ENCODE results near the gene DDA1. TPM values are rescaled to one million over a fixed set of nuclear protein-coding genes. Genes with fewer than 3 reads are reported as not detected.

The DDA1 gene
- total RNA-seq, 1 donor from 2014 or later = 123 TPM

- no peak overlapping the region for H3K4me2 ChIP-seq (ENCODE audit: low read length)
- H3K9me3 Mint-ChIP-seq (ENCODE audit: unreplicated experiment) = no peaks in the 10 kb centered on the region
Measured at GRCh38 chr19:17347877-17348276, 38.5 kb downstream of the DDA1 start.

DNA sequence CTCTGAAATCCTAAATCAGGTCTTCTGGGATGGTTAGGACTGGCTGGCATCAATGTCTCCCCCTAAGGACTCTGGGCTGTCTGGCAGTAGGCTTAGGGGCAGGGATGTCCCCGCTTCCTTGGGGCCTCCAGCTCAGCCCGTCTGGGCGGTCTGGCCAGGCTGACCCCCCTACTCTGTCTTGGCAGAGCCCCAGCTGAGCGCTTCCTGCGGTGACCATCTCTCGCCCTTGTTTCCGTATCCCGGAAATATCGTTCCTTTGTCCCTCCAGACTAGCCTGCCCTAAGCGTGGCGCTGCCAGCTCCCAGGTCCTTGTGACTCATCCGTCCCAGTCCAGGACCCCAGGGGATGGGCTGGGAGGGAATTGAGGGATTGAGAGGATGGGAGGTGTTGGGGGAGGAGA, 39.3 kb downstream of the DDA1 start:
- H3K9ac ChIP-seq (ENCODE audit: low read length) = peak overlapping the region; percentile 50
- H3K79me2 ChIP-seq (ENCODE audit: insufficient read depth, low read length) = no peaks in the 10 kb centered on the region
- no peaks in the 10 kb centered on the region for H3K36me3 Mint-ChIP-seq (ENCODE audit: low read depth, unreplicated experiment)
- DNase-seq (ENCODE audit: low read depth) (peak; percentile 52), FAIRE-seq (no peak)
- peak overlapping the region; percentile 91 for H2AFZ ChIP-seq (ENCODE audit: low read depth, low read length)
- H3K4me1 Mint-ChIP-seq (ENCODE audit: low read depth, unreplicated experiment) = peaks cover 9% of the 10 kb centered on the region
- TF ChIP-seq CTCF (IDR thresholded peaks at IDR 0.05; ENCODE audit: insufficient read depth, low read depth, low read length) (no peak), EZH2 (IDR thresholded peaks at IDR 0.05; ENCODE audit: insufficient read depth, low read length) (no peak)
- peaks cover 4% of the 10 kb centered on the region for H3K9me3 Mint-ChIP-seq (ENCODE audit: unreplicated experiment)
- H3K27me3 ChIP-seq (ENCODE audit: insufficient read depth, low read length) = no peaks in the 10 kb centered on the region
- H3K4me2 ChIP-seq (ENCODE audit: low read length) = peak overlapping the region; percentile 80
- peak overlapping the region; percentile 45 for H3K4me3 Mint-ChIP-seq (ENCODE audit: unreplicated experiment)
- H4K20me1 ChIP-seq (ENCODE audit: insufficient read depth, low read length) = no peaks in the 10 kb centered on the region
- H3K4me3 ChIP-seq (ENCODE audit: insufficient read depth, low read depth, low read length) = peak overlapping the region; percentile 39
- H3K9me3 ChIP-seq (ENCODE audit: insufficient read depth, low read depth, low read length) = no peaks in the 10 kb centered on the region
- peaks cover 8% of the 10 kb centered on the region for H3K4me1 ChIP-seq (ENCODE audit: insufficient read depth, low read length)
- peaks cover 16% of the 10 kb centered on the region for H3K27me3 Mint-ChIP-seq (ENCODE audit: low read depth, unreplicated experiment)
- no peaks in the 10 kb centered on the region for H3K36me3 ChIP-seq (ENCODE audit: insufficient read depth, low read length)
- H3K27ac Mint-ChIP-seq (ENCODE audit: unreplicated experiment) = no peak overlapping the region
- no peak overlapping the region for H3K27ac ChIP-seq (ENCODE audit: low read depth, low read length)

More at GRCh38 chr19:17347877-17348276, 38.5 kb downstream of the DDA1 start:
- no peaks in the 10 kb centered on the region for H3K79me2 ChIP-seq (ENCODE audit: insufficient read depth, low read length)
- TF ChIP-seq EZH2 (IDR thresholded peaks at IDR 0.05; ENCODE audit: insufficient read depth, low read length) (no peak), CTCF (IDR thresholded peaks at IDR 0.05; ENCODE audit: insufficient read depth, low read depth, low read length) (no peak)
- Mint-ChIP-seq H3K27me3 (ENCODE audit: low read depth, unreplicated experiment) (peaks cover 7% of the 10 kb centered on the region), H3K4me3 (ENCODE audit: unreplicated experiment) (no peak overlapping the region), H3K27ac (ENCODE audit: unreplicated experiment) (peak overlapping the region; percentile 7), H3K36me3 (ENCODE audit: low read depth, unreplicated experiment) (no peaks in the 10 kb centered on the region), H3K4me1 (ENCODE audit: low read depth, unreplicated experiment) (peaks cover 9% of the 10 kb centered on the region)
- no peaks in the 10 kb centered on the region for H4K20me1 ChIP-seq (ENCODE audit: insufficient read depth, low read length)
- H2AFZ ChIP-seq (ENCODE audit: low read depth, low read length) = no peak overlapping the region
- no peak overlapping the region for H3K4me3 ChIP-seq (ENCODE audit: insufficient read depth, low read depth, low read length)
- H3K36me3 ChIP-seq (ENCODE audit: insufficient read depth, low read length) = no peaks in the 10 kb centered on the region
- H3K27me3 ChIP-seq (ENCODE audit: insufficient read depth, low read length) = no peaks in the 10 kb centered on the region
- H3K9me3 ChIP-seq (ENCODE audit: insufficient read depth, low read depth, low read length) = no peaks in the 10 kb centered on the region
- peaks cover 8% of the 10 kb centered on the region for H3K4me1 ChIP-seq (ENCODE audit: insufficient read depth, low read length)
- no peak for DNase-seq (ENCODE audit: low read depth)
- no peak overlapping the region for H3K9ac ChIP-seq (ENCODE audit: low read length)
- no peak overlapping the region for H3K27ac ChIP-seq (ENCODE audit: low read depth, low read length)
- no peak for FAIRE-seq

DNA sequence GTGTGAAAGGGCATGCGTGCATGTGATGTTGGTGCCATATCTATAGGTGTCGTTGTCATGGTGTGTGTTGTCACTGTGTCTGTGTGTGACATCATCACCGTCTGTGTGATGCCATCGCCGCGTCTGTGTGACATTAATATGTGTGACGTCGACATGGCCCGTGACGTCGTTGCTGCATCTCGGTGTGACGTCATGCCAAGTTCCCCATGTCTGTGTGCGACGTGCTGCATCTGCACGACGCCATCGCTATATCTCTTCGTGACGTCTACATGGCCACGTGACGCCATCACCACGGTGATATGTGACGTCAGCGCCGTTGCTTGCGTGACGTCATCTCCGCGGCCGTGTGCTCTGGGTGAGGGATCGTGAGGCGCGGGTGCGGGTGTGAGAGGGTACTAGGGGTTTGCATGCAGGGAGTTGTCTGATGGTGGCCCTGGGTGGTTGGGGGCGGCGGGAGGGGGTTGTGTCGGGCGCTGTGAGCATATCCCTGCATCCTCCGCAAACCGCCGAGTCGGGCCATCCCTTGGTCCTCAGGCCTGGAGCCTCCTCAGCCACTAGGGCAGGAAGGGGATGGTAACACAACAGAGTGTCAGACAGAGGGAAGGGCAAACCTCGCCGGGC, 42.6 kb downstream of the DDA1 start:
- H3K4me3 ChIP-seq (ENCODE audit: insufficient read depth, low read depth, low read length) = no peak overlapping the region
- H2AFZ ChIP-seq (ENCODE audit: low read depth, low read length) = no peak overlapping the region
- no peak for TF ChIP-seq EZH2 (IDR thresholded peaks at IDR 0.05; ENCODE audit: insufficient read depth, low read length)
- TF ChIP-seq CTCF (IDR thresholded peaks at IDR 0.05; ENCODE audit: insufficient read depth, low read depth, low read length) = no peak
- no peaks in the 10 kb centered on the region for H3K36me3 ChIP-seq (ENCODE audit: insufficient read depth, low read length)
- FAIRE-seq = no peak
- H3K9me3 ChIP-seq (ENCODE audit: insufficient read depth, low read depth, low read length) = no peaks in the 10 kb centered on the region
- no peak overlapping the region for H3K9ac ChIP-seq (ENCODE audit: low read length)
- H3K27ac ChIP-seq (ENCODE audit: low read depth, low read length) = no peak overlapping the region
- peaks cover 7% of the 10 kb centered on the region for H3K4me1 Mint-ChIP-seq (ENCODE audit: low read depth, unreplicated experiment)
- H4K20me1 ChIP-seq (ENCODE audit: insufficient read depth, low read length) = no peaks in the 10 kb centered on the region
- no peaks in the 10 kb centered on the region for H3K36me3 Mint-ChIP-seq (ENCODE audit: low read depth, unreplicated experiment)
- H3K27me3 Mint-ChIP-seq (ENCODE audit: low read depth, unreplicated experiment) = peaks cover 16% of the 10 kb centered on the region
- no peak for DNase-seq (ENCODE audit: low read depth)
- no peak overlapping the region for H3K27ac Mint-ChIP-seq (ENCODE audit: unreplicated experiment)
- H3K9me3 Mint-ChIP-seq (ENCODE audit: unreplicated experiment) = peaks cover 4% of the 10 kb centered on the region
- no peaks in the 10 kb centered on the region for H3K79me2 ChIP-seq (ENCODE audit: insufficient read depth, low read length)
- no peak overlapping the region for H3K4me2 ChIP-seq (ENCODE audit: low read length)
- no peak overlapping the region for H3K4me3 Mint-ChIP-seq (ENCODE audit: unreplicated experiment)
- no peaks in the 10 kb centered on the region for H3K27me3 ChIP-seq (ENCODE audit: insufficient read depth, low read length)
- peaks cover 8% of the 10 kb centered on the region for H3K4me1 ChIP-seq (ENCODE audit: insufficient read depth, low read length)
